Measurements from ENCODE around the gene CR2.
"Not testable (repeated sequence)": the region's sequence is repeated elsewhere in the genome, so short reads cannot be mapped to it uniquely, and the experiment has no call there.

The CR2 gene

GRCh38 chr1:207504438-207504837 is 50.3 kb downstream of the CR2 start:
- no peak for DNase-seq (ENCODE audit: low read depth in 2 of 2)

- no peak for DNase-seq (ENCODE audit: low read depth in 2 of 2)
These were observed 56.3 kb downstream of the CR2 start for GRCh38 chr1:207510444-207510843.

GRCh38 chr1:207514890-207515289 is 60.8 kb downstream of the CR2 start:
- DNase-seq (ENCODE audit: low read depth in 2 of 2): no peak

- DNase-seq (ENCODE audit: low read depth in 2 of 2): no peak
These were observed 62.6 kb downstream of the CR2 start for GRCh38 chr1:207516729-207517128.

- no peak for DNase-seq (ENCODE audit: low read depth in 2 of 2)
These were observed 64.6 kb downstream of the CR2 start for GRCh38 chr1:207518608-207519236.

GRCh38 chr1:207519505-207520399 is 65.6 kb downstream of the CR2 start:
- DNase-seq (ENCODE audit: low read depth in 2 of 2): no peak

- not testable (repeated sequence) for DNase-seq (ENCODE audit: low read depth in 2 of 2)
These were observed 66.5 kb downstream of the CR2 start for GRCh38 chr1:207520400-207521345.

GRCh38 chr1:207525239-207525638 is 71.1 kb downstream of the CR2 start:
- not testable (repeated sequence) for DNase-seq (ENCODE audit: low read depth in 2 of 2)

- DNase-seq (ENCODE audit: low read depth in 2 of 2): not testable (repeated sequence)
These were observed 74.3 kb downstream of the CR2 start for GRCh38 chr1:207528401-207528800.

- not testable (repeated sequence) for DNase-seq (ENCODE audit: low read depth in 2 of 2)
These were observed 82.1 kb downstream of the CR2 start for GRCh38 chr1:207536263-207536662.

Measured in stimulated activated CD8-positive, alpha-beta memory T cell treated with anti-CD3 and anti-CD28 coated beads, Interleukin-7, amount 100 ng/mL, for 4 hours (primary cell).